GM23338 (cell line): Measurements from ENCODE around the gene ZNF106.

ENCODE experiments used
- CTCF ChIP-seq, 2 experiments: fragments of 200-600 bp in 1 of 2; sonication (generic) in 1 of 2; conservative IDR thresholded peaks; 2 replicates each; pipeline versions ENCODE4 v1.5.1 to v1.6.1; 2016 to 2017; ENCODE audit warnings: antibody characterized with exemption in 2 of 2, low read depth in 2 of 2, mild to moderate bottlenecking in 2 of 2, moderate library complexity in 1 of 2
- POLR2AphosphoS5 ChIP-seq: IDR thresholded peaks from 2 replicates; pipeline ENCODE4 v1.6.1; 2016; ENCODE audit warnings: antibody characterized with exemption, low read depth

- TF ChIP-seq CTCF (conservative IDR thresholded peaks at IDR 0.05; ENCODE audit: low read depth in 2 of 2) (no peak), POLR2AphosphoS5 (peak; percentile 89)
These were observed 4.6 kb upstream of the ZNF106 start, which contains the start of gene SNAP23 for GRCh38 chr15:42495361-42496212.
